Effector memory CD8-positive, alpha-beta T cell (primary cell): ENCODE measurements around the gene SURF2.
"Not testable (repeated sequence)": the region's sequence is repeated elsewhere in the genome, so short reads cannot be mapped to it uniquely, and the experiment has no call there.

ENCODE experiments used
- ATAC-seq: fragments of 150-1000 bp; cut with Tn5 transposase; replicated peaks from 2 replicates; pipeline ENCODE4 v1.10.0; 2021; ENCODE audit warnings: mild to moderate bottlenecking, moderate library complexity
- DNase-seq, 3 experiments: peaks; one replicate each; pipeline ENCODE4 v3.0.0; 2021
- H3K27ac Mint-ChIP-seq, 2 donors: one replicate each; pipeline ENCODE4 v1.8.0; 2022; ENCODE audit warnings: mild to moderate bottlenecking in 2 of 2, mixed read lengths in 2 of 2, moderate library complexity in 2 of 2
- H3K27me3 Mint-ChIP-seq, 2 donors: one replicate each; pipeline ENCODE4 v1.8.0; 2022; ENCODE audit warnings: mixed read lengths in 2 of 2
- H3K36me3 Mint-ChIP-seq: one replicate; pipeline ENCODE4 v1.8.0; 2022; ENCODE audit warnings: mild to moderate bottlenecking, moderate library complexity, mixed read lengths; ENCODE audit not compliant: insufficient read depth
- H3K4me1 Mint-ChIP-seq, 2 donors: one replicate each; pipeline ENCODE4 v1.8.0; 2022; ENCODE audit warnings: low read depth in 2 of 2, mixed read lengths in 2 of 2
- H3K4me3 Mint-ChIP-seq, 2 donors: one replicate each; pipeline ENCODE4 v1.8.0; 2022; ENCODE audit warnings: mild to moderate bottlenecking in 2 of 2, mixed read lengths in 2 of 2, moderate library complexity in 2 of 2
- H3K9me3 Mint-ChIP-seq, 2 donors: one replicate each; pipeline ENCODE4 v1.8.0; 2022; ENCODE audit warnings: mixed read lengths in 2 of 2

The SURF2 gene

GRCh38 chr9:133392308-133392707 is 36.0 kb downstream of the SURF2 start:
- H3K27ac Mint-ChIP-seq, H3K4me1 Mint-ChIP-seq, H3K9me3 Mint-ChIP-seq, H3K4me3 Mint-ChIP-seq, H3K36me3 Mint-ChIP-seq, DNase-seq, ATAC-seq: not testable (repeated sequence)
- H3K27me3 Mint-ChIP-seq, result peaks cover 10 to 37% of the 10 kb centered on the region in 2 donors

- Mint-ChIP-seq H3K27ac (no peak overlapping the region), H3K36me3 (no peaks in the 10 kb centered on the region), H3K4me3 (no peak overlapping the region), H3K9me3 (no peaks in the 10 kb centered on the region), H3K27me3 (peaks cover 10 to 37% of the 10 kb centered on the region in 2 donors), H3K4me1 (peaks cover 0 to 1% of the 10 kb centered on the region in 2 donors)
- ATAC-seq (no peak), DNase-seq (no peak)
Measured at GRCh38 chr9:133393399-133393798, 37.0 kb downstream of the SURF2 start.

- Mint-ChIP-seq H3K36me3 (no peaks in the 10 kb centered on the region), H3K27me3 (peaks cover 7 to 29% of the 10 kb centered on the region in 2 donors), H3K4me3 (no peak overlapping the region), H3K9me3 (no peaks in the 10 kb centered on the region), H3K27ac (no peak overlapping the region), H3K4me1 (peaks cover 0 to 1% of the 10 kb centered on the region in 2 donors)
- no peak for ATAC-seq
- no peak for DNase-seq
Measured at GRCh38 chr9:133394687-133395271, 38.4 kb downstream of the SURF2 start.

DNA sequence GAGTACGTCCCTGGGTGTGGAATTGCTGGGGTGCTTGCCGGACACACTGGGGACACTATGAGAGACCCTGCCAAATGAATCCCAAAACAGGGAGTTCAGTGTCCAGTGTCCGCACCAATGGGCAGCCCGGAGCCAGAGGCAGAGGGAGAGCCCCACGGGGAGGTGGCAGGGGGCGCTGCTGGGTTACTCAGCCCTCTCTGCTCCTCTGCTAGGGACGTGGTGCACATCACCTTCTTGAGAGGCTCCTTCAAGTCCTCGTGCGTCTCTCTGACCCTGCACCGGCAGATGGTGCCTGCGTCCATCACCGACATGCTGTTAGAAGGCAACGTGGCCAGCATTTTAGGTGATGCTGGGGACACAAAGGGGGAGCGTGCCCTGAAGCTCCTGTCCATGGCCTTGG is 40.6 kb downstream of the SURF2 start:
- Mint-ChIP-seq H3K4me3 (no peak overlapping the region), H3K36me3 (no peaks in the 10 kb centered on the region), H3K27me3 (peaks cover 0 to 16% of the 10 kb centered on the region in 2 donors), H3K9me3 (no peaks in the 10 kb centered on the region), H3K4me1 (peaks cover 2 to 3% of the 10 kb centered on the region in 2 donors), H3K27ac (no peak overlapping the region)
- DNase-seq, result no peak
- no peak for ATAC-seq

DNA sequence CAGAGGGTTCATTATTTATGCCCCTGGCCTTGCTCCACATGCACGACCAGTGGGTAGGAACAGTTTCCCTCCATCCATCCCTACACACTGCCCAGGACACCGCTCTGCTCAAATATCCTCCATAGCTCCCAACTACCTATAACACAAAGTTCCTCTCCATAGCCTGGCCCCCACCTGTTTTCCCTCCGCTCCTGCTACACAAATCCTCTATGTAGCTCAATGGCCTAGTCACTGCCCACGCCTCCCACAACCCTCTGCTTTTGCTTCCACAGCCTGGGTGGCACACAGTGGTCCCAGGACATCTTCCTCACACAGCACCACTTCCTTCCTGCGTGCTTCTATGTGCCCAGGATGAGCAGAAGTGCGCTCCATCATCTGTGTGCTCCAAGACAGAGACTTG is 41.0 kb downstream of the SURF2 start:
- Mint-ChIP-seq H3K4me3 (no peak overlapping the region), H3K4me1 (peaks cover 3% of the 10 kb centered on the region in 2 donors), H3K9me3 (no peaks in the 10 kb centered on the region), H3K27me3 (peaks cover 0 to 16% of the 10 kb centered on the region in 2 donors), H3K36me3 (no peaks in the 10 kb centered on the region), H3K27ac (no peak overlapping the region)
- DNase-seq, result no peak
- no peak for ATAC-seq

GRCh38 chr9:133397895-133398294 is 41.5 kb downstream of the SURF2 start:
- no peaks in the 10 kb centered on the region for H3K9me3 Mint-ChIP-seq
- H3K4me3 Mint-ChIP-seq, result no peak overlapping the region
- no peak overlapping the region for H3K27ac Mint-ChIP-seq
- H3K36me3 Mint-ChIP-seq, result no peaks in the 10 kb centered on the region
- ATAC-seq, result no peak
- DNase-seq, result no peak
- H3K27me3 Mint-ChIP-seq, result peaks cover 0 to 16% of the 10 kb centered on the region in 2 donors
- H3K4me1 Mint-ChIP-seq, result peaks cover 3% of the 10 kb centered on the region in 2 donors

- peaks cover 2 to 3% of the 10 kb centered on the region in 2 donors for H3K4me1 Mint-ChIP-seq
- H3K9me3 Mint-ChIP-seq, result no peaks in the 10 kb centered on the region
- ATAC-seq, result no peak
- peaks cover under 1% of the 10 kb centered on the region for H3K36me3 Mint-ChIP-seq
- no peak overlapping the region for H3K27ac Mint-ChIP-seq
- H3K27me3 Mint-ChIP-seq, result peaks cover 0 to 5% of the 10 kb centered on the region in 2 donors
- DNase-seq, result no peak
- no peak overlapping the region for H3K4me3 Mint-ChIP-seq
Measured at GRCh38 chr9:133400292-133400691, 43.9 kb downstream of the SURF2 start.

- H3K4me3 Mint-ChIP-seq, result no peak overlapping the region
- H3K27me3 Mint-ChIP-seq, result no peaks in the 10 kb centered on the region
- H3K4me1 Mint-ChIP-seq, result peaks cover 2 to 8% of the 10 kb centered on the region in 2 donors
- peak overlapping the region in 1 of 2 donors; percentile 19 for H3K27ac Mint-ChIP-seq
- no peaks in the 10 kb centered on the region for H3K9me3 Mint-ChIP-seq
- ATAC-seq, result no peak
- H3K36me3 Mint-ChIP-seq, result peaks cover 7% of the 10 kb centered on the region
- no peak for DNase-seq
Measured at GRCh38 chr9:133401588-133401987, 45.2 kb downstream of the SURF2 start.

- Mint-ChIP-seq H3K36me3 (peaks cover 16% of the 10 kb centered on the region), H3K27ac (no peak overlapping the region), H3K4me1 (peaks cover 7 to 15% of the 10 kb centered on the region in 2 donors), H3K9me3 (no peaks in the 10 kb centered on the region), H3K4me3 (no peak overlapping the region), H3K27me3 (no peaks in the 10 kb centered on the region)
- DNase-seq (no peak), ATAC-seq (no peak)
Measured at GRCh38 chr9:133402689-133403088, 46.3 kb downstream of the SURF2 start.

- Mint-ChIP-seq H3K27me3 (no peaks in the 10 kb centered on the region), H3K27ac (peak overlapping the region in 1 of 2 donors; percentile 44), H3K9me3 (no peaks in the 10 kb centered on the region), H3K4me1 (peaks cover 7 to 15% of the 10 kb centered on the region in 2 donors), H3K4me3 (no peak overlapping the region), H3K36me3 (peaks cover 25% of the 10 kb centered on the region)
- ATAC-seq (peak; percentile 44), DNase-seq (peak; percentile 53 to 58 (median 57))
Measured at GRCh38 chr9:133403766-133404453, 47.6 kb downstream of the SURF2 start.

DNA sequence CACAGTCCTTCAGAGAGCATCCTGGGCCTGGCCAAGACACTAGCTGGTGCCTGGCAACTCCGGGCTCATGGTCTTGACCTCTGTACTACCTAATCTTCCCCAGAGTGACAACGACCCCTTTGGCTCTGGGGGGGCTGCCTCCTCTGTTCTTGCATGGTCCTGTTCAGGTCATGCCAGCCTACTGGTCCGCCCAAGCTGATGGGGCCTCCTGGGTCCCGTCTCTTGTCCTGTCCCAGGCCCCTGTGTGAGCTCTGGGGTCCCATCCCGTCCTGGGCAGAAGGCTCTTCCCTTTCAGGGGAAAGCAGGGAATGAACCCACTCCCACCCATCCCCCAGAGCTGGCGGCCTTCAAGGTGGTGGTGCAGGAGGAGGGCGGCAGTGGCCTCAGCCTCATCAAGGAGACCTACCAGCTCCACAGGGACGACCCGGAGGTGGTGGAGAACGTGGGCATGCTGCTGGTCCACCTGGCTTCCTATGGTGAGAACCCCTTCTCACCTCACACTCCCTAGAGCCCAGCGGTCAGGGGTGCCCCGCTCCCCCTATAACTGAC is 48.2 kb downstream of the SURF2 start:
- H3K36me3 Mint-ChIP-seq, result peaks cover 32% of the 10 kb centered on the region
- ATAC-seq, result no peak
- no peaks in the 10 kb centered on the region for H3K9me3 Mint-ChIP-seq
- peak overlapping the region in 1 of 2 donors; percentile 44 for H3K27ac Mint-ChIP-seq
- peaks cover 7 to 15% of the 10 kb centered on the region in 2 donors for H3K4me1 Mint-ChIP-seq
- H3K4me3 Mint-ChIP-seq, result no peak overlapping the region
- no peaks in the 10 kb centered on the region for H3K27me3 Mint-ChIP-seq
- no peak for DNase-seq

DNA sequence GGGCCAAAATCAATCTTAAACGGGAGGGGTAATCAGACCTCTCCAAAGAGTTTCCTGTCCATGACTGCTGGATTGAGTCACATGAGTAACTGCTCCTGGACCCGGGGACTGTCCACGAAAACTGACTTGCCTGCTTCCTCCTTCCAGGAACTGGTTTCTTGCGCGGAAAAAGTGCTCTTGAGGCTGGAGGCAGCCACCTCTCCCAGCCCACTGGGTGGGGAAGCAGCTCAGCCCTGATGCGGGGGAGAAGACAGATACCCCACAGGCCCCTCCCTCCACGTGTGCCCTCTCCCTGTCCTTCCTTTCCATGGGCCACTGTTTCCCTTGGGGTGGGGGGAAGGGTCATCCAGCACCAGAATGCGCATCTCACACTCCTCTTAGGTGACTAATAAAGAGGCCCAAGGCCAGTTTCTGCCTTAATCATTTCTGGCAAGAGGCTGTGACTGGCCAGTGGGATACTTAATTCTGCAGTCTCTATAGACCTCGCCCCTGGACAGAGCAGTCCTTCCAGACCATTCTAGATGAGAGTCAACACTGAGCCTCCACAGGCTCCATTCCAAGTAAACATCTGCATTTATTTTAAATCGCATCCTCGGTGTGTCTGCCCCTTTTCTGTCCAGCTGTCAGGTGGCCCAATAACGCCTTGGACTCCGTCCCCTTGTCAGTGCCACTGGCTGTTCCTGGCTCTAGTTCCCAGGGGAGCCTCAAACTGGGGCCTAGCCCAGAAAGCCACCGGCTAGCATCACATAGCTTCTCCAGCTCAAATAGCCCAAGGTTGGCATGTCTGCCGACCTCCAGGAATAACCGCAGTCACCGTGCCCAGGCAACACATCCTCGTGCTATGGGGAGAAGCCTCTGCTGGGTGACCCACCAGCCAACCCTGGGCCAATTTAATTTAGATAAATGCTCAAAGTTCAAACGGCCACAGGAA is 49.4 kb downstream of the SURF2 start:
- H3K36me3 Mint-ChIP-seq, result peaks cover 44% of the 10 kb centered on the region
- H3K4me3 Mint-ChIP-seq, result no peak overlapping the region
- H3K4me1 Mint-ChIP-seq, result peaks cover 7 to 15% of the 10 kb centered on the region in 2 donors
- no peaks in the 10 kb centered on the region for H3K27me3 Mint-ChIP-seq
- no peak for DNase-seq
- no peaks in the 10 kb centered on the region for H3K9me3 Mint-ChIP-seq
- ATAC-seq, result no peak
- peak overlapping the region in 1 of 2 donors; percentile 82 for H3K27ac Mint-ChIP-seq
